Stimulated activated CD4-positive, alpha-beta T cell treated with anti-CD3 and anti-CD28 coated beads, Interleukin-1b, Interleukin-23, amount 100 ng/mL, for 48 hours (primary cell): ENCODE measurements around the gene FES.
"Not testable (repeated sequence)": the region's sequence is repeated elsewhere in the genome, so short reads cannot be mapped to it uniquely, and the experiment has no call there.

Experiments
- DNase-seq: peaks from one replicate; pipeline ENCODE4 v3.0.0-alpha.2; 2020

The FES gene

DNA sequence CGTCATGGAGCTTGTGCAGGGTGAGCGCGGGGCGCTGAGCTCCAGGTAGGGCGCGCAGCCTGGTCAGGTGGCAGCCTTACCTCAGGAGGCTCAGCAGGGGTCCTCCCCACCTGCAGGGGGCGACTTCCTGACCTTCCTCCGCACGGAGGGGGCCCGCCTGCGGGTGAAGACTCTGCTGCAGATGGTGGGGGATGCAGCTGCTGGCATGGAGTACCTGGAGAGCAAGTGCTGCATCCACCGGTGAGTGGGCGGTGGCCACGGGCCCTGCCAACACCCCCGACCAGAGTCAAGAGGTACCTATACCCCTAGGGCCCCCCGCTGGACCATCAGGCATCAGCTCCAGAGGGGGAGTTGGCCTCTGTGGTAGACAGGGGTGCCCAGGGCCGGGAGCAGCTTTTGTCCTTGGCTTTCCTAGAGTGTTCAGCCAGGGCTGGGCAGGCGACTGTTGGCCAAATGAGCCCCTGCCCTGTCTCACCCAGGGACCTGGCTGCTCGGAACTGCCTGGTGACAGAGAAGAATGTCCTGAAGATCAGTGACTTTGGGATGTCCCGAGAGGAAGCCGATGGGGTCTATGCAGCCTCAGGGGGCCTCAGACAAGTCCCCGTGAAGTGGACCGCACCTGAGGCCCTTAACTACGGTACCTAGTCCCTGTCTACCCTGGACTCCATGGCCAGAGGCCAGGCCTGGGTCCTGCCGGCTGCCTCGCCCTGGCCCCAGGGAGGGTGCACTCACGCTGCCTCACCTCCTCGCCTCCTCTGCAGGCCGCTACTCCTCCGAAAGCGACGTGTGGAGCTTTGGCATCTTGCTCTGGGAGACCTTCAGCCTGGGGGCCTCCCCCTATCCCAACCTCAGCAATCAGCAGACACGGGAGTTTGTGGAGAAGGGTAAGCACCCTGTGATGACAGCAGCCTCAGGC is 9.1 kb downstream of the FES start:
- no peak for DNase-seq

DNA sequence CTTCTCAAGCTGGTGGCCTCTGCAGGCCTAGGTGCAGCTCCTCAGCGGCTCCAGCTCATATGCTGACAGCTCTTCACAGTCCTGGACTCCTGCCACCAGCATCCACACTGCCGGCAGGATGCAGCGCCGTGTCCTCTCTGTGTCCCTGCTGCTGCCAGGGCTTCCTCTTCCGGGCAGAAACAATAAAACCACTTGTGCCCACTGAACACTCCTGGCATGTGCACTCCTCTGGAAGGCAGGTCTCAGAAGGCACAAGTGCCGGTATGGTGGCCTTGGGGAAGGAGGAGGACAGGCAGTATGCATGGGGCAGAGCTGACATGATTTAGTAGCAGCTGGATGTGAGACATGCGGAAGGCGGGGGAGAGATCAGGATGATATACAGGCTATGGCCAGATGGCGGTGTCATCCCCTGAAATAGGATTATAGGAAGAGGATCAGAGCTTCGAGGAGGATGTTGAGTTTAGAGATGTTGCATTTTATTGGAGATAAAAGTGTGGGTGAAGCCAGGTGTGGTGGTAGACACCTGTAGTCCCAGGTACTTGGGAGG is 11.3 kb downstream of the FES start:
- no peak for DNase-seq

DNA sequence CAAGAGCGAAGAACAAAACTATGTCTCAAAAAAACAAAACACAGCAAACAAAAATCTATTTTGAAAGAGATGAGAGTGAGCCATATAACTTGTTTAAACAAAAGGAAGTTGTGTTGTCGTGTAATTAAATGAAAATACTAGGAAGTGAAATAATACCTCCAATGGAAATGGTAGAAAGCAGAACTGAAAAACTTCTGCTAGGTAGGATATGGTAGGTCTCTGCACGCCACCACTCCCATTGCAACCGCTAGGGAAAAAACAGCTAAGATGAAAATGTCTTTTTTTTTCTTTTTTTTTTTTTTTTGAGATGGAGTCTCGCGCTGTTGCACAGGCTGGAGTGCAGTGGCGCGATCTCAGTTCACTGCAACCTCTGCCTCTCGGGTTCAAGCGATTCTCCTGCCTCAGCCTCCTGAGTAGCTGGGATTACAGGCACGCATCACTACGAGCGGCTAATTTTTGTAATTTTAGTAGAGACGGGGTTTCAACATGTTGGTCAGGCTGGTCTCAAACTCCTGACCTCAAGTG is 12.9 kb downstream of the FES start:
- DNase-seq = not testable (repeated sequence)

DNA sequence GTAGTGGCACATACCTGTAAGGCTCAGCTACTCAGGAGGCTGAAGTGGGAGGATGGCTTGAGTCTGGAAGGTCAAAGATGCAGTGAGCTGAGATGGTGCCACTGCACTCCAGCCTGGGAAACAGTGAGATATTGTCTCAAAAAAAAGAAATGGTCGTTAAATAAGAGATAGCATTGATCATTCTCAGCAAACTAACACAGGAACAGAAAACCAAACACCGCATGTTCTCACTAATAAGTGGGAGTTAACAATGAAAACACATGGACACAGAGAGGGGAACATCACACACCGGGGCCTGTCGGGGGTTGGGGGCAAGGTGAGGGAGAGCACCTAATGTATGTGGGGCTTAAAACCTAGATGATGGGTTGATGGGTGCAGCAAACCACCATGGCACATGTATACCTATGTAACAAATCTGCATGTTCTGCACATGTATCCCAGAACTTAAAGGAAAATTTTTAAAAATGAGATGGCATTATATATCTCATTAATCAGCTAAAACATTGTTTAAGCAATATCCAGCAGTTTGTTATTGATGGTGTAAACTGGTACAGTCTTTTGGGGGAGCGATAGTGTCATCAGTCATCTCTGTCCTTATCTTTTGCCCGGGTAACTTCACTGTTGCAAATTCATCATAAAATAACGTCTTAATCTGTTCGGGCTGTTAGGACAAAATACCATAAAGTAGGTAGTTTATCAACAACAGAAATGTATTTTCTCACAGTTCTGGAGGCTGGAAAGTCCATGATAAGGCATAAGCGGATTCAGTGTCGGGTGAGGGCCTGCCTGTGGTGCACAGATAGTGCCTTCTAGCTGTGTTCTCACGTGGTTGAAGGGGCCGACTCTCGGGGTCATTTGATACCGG is 17.1 kb downstream of the FES start:
- DNase-seq = no peak

DNA sequence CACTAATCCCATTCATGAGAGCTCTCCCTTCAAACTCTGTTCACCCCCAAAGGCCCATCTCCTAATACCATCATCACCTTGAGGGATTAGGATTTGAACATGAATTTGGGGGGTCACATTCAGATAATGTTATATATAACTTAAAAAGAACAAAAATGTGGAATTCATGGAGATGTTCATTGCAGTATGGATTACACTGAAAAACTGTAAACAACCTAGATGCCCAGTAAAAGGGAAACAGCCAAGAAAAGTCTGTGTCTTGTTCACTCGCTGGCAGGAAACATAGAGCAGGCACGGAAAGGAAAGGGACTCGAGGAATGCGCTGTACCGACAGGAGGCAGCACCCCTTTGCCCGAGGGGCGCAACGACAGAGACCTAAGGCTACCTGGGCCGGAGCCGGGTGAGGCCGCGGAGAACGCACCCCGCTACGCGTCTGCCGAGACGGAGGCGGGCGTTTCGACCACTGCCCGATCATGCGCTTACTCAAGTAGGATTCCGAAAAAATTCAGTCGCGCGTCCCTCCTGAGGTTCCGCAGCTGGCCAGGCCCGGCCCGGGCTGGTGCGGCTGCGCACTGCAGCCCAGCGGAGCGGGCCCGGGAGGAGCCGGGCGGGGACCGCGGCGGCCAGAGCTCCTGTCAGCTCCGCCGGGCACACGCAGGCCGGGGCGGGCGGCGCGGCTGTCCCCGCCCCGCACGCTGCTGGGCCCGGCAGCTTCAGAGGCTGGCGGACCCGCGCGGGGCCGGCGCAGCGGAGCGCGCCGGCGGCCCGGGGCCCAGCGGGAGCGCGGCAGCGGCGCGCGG is 17.9 kb downstream of the FES start:
- DNase-seq = peak; percentile 65

DNA sequence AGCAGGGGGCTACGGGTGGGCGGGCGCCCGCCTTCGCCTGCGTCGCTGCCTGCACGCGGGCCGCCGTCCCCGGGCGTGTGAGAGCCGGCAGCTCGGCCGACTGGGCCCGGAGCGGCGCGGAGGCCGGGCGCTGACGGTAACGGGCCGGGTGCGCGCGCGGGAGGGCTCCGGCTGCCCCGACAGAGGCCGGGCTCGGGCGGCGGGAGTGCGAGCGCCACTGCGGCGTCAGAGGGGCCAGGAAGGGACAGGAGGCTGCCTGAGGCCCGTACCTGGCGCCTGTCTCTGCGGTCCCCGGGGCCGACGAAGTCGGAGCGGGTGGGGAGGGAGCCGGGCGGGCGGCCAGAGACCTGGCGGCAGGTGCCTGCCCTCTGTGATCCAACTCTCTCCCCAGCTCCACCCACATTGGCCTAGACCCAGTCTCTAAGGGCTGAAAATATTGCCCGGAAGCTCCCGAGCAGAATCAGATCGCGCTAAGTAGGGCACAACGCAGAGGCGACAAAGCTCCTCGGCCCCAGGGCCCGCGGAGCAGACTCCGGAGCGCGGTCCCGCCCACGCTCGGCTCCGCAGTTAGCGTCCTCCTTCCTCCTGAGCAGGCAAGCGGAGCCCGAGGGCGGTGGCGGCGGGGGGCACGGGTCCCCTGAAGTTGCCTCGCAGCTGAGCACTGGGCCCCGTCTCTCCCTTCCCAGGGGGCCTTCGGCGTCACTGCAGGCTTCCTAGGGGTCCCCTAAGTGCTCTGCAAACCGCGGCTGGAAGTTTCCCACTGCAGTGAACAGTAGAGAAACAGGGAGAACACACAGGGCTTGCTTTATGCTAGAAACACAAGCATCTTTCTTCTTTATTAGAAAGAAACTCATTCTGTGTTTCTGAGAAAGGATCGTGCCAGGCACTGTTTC is 18.8 kb downstream of the FES start, which contains the start of gene MAN2A2:
MAN2A2 (plus strand) TSS at position 463 of the 893 bp plus-strand sequence. CDS start 906 bp downstream, outside the sequence.
- peak; percentile 82 for DNase-seq

DNA sequence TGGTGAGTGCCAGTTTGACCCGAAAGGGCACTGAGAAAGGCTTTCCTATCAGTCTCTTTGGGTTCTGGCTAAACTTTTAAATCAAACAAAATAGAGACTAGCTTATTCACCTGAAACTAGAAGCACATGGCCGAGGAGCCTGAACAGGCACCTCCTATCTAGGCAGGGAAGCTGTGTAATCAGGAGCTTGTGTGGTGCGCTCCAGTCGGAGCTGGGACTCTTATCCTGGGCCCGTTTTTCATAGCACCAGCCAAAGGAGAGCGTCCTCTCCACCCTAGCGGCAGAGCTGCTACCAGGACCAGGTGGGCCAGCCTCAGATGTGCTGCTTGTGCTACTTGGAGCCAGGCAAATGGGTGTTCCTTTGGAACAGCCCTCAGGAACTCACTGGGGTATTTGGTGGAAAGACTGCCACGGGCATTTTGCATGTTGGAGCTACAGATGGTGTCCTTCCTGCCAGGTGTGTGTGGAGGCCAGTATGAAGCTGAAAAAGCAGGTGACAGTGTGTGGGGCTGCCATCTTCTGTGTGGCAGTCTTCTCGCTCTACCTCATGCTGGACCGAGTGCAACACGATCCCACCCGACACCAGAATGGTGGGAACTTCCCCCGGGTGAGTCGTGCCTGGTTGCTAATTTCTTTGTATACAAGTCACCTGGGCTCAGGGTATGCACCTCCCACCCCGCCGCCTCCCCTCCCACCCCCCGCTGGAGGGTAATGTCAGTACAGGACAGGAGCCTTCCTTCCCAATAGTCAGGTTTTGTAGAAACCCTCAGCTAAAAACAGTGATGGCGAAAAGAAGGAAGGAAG is 19.6 kb downstream of the FES start:
- no peak for DNase-seq

DNA sequence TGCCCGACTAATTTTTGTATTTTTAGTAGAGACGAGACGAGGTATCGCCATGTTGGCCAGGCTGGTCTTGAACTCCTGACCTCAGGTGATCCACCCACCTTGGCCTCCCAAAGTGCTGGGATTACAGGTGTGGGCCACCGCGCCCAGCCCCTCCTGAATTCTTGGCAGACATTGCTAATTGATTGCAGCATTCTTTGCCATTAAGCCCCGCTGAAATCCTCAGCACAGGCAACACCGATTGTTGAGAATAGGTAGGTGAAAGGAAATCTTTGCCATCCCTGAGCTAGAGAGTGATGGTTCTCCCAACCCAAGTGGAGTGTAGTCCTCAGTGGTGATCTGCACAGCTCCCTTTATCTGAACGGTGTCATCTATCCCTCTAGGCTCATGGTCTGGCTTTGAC is 20.4 kb downstream of the FES start:
- no peak for DNase-seq

DNA sequence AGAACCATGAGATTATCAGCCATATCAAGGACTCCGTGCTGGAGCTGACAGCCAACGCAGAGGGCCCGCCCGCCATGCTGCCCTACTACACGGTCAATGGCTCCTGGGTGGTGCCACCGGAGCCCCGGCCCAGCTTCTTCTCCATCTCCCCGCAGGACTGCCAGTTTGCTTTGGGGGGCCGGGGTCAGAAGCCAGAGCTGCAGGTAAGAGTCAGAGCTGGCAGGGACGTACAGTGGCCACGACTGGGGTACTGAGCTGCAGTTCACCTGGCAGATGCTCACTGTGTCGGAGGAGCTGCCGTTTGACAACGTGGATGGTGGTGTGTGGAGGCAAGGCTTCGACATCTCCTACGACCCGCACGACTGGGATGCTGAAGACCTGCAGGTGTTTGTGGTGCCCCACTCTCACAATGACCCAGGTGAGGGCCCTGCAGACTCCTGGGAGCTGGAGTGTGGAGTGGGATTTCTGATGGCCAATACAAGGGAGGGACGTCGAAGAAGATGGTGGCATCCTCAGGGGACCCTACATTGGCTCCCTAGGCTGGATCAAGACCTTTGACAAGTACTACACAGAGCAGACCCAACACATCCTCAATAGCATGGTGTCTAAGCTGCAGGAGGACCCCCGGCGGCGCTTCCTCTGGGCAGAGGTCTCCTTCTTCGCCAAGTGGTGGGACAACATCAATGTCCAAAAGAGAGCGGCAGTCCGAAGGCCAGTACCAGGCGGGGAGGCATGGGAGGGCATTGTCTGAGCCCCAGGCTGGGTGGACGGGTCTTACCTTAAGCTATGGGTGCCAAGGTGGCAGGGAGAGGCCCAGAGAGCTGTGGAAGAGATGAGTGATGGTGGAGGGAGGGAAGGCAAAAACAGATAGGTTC is 21.2 kb downstream of the FES start:
- no peak for DNase-seq

DNA sequence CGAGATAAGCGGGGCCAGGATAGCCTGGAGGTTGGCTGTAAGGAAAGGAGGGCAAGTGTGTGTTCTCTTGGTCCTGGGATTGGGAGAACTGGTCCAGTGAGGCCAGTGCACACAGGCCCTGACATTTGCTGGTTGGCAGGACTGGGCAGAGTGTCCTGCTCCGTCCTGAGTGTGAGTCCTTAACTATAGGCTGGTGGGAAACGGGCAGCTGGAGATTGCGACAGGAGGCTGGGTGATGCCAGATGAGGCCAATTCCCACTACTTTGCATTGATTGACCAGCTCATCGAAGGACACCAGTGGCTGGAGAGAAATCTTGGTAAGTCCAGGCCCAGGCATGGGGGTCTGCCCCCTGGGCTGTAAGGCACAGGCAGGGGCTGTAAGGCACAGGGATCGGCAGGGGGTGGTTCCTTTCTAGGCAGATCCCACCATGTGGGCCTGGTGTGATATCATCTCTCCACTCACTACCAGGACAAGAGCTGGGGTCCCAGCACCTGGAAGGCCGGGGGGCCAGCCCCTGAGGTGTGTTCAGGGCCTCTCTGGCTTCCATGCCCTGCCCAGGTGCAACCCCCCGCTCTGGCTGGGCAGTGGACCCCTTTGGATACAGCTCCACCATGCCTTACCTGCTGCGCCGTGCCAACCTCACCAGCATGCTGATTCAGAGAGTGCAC is 22.0 kb downstream of the FES start:
- DNase-seq = no peak

DNA sequence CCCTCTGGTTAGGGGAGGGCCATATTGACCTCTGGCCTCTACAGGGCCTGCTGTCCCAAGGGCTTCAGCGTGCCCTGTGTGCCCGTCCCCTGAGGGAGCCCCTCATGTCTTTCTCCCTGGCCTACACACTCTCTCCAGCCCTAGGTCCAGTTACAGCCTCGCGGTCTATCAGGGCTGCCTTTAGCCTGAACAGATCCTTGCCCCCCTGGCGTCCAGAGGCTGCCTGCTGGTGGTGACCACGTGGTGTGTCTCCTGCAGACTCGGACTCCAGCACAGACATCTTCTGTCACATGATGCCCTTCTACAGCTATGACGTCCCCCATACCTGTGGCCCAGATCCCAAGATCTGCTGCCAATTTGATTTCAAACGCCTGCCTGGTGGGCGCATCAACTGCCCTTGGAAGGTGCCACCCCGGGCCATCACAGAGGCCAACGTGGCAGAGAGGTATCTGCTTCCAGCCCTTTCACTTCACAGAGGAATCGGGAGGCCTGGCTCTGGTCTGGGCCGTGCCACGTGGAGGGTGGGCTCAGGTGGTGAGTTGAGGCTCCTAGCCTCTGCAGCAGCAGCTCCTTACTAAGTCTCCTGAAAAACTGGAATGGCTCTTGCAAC is 22.9 kb downstream of the FES start:
- DNase-seq = no peak

DNA sequence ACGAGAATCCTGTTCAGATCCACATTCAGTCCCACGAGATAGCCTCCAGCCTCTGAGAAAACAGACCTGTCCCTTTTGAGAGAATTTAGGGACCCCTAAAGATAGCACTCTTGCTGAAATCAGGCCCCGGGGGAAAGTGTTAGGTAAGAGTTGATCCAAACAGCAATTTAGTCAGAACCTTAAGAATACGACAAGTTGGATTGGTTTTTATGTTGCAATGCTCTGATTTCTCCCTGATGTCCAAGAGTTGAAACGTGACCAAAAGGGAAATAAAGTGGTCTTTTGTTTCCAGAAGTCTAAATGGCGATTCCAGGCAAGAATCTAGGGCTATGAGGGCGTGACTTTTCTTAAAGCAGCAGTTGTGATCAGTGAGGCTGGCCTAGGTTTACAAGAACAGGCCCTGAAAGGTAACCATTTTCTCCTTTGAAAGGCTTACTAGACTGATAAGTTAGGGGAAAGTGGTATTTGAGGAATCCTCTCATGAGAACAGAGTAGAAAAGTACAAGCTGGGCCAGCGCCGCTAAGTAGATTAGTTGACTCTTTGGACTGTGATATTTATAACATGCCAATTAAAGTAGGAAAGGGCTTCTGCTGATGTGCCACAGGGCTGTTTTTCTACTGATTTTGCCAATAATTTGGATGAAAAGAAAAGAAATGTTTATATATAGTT is 23.7 kb downstream of the FES start:
- no peak for DNase-seq

DNA sequence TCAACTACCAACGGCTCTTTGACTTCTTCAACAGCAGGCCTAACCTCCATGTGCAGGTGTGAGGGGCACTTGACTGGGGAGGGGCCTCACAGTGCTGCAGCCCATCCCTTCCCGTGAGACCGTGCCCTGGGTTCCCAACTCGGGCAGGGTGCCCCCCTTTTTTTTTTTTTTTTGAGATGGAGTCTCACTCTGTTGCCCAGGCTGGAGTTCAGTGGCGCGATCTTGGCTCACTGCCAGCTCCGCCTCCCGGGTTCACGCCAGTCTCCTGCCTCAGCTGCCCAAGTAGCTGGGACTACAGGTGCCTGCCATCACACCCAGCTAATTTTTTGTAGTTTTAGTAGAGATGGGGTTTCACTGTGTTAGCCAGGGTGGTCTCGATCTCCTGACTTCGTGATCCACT is 25.1 kb downstream of the FES start:
- not testable (repeated sequence) for DNase-seq

DNA sequence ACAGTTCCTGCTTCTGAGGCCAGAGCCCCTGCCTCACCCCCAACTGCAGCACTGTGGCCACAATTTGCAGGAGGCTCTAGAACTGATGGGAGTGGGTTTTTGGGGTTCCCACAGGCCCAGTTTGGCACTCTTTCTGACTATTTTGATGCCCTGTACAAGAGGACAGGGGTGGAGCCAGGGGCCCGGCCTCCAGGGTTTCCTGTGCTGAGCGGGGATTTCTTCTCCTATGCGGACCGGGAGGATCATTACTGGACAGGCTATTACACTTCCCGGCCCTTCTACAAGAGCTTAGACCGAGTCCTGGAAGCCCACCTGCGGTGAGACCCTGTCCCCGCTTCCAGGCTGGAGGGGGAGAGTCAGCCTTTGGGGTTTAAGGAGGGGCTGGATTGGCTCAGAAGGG is 25.7 kb downstream of the FES start:
- no peak for DNase-seq

DNA sequence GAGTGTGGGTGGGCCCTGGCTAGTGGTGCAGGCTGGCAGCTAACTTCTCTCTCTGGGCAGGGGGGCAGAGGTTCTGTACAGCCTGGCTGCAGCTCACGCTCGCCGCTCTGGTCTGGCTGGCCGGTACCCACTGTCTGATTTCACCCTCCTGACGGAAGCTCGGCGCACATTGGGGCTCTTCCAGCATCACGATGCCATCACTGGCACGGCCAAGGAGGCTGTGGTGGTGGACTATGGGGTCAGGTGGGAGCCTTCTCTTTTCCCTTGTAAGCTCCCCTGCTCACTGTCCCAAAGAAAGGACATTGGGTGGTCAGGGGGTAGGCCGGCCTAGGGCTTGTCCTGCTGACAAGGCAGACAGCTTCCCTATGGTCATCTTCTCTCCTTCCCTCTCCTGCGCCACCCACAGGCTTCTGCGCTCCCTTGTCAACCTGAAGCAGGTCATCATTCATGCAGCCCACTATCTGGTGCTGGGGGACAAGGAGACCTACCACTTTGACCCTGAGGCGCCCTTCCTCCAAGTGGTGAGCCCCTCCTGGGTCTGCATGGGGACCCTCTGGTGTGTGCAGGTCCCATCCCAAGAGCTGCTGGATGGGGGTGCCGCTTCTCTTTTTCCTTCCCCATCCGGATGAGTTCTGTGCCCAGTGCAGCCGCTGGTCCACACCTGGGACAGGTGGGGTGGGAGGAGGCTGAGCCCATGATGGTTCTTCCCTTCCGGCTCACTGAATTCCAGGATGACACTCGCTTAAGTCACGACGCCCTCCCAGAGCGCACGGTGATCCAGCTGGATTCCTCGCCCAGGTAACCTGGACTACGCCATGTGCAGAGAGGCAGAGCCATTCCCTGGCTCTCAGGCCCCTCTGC is 26.4 kb downstream of the FES start:
- no peak for DNase-seq

DNA sequence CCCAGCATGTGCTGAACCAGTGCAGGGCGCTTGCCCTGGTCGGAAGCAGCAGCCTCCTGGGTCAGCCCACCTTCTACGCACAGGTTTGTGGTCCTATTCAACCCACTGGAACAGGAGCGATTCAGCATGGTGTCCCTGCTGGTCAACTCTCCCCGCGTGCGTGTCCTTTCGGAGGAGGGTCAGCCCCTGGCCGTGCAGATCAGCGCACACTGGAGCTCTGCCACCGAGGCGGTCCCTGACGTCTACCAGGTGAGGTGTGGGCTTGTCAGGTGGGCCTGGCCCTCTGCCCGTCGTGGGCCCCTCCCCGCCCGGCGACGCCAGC is 27.0 kb downstream of the FES start:
- no peak for DNase-seq
